ENCODE measurements around the gene WNT6. TPM values are rescaled to one million over a fixed set of nuclear protein-coding genes. Genes with fewer than 3 reads are reported as not detected.

The WNT6 gene
- total and polyA plus RNA-seq, 12 donors = 0.15 to 3.0 (median 0.75) TPM

DNA sequence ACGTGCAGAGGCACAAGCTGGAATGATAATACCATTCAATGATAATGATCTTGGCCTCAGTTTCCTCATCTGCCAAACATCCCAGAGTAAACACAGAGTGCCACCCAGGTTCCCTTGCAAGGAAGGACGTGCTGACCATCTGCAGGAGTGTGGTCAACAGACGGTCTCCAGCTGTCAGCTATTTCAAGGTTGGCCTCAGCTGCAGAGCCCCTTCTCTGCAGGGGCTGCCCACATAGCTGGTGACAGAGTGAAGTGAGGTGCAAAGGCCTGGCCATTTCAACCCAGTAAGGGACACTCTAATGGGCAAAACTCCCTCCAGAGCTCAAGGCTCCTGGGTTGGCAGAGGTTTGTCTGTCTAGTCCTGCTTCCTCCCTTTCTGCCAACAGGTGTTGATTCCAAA, 8.3 kb upstream of the WNT6 start:
- 32 to 36% methylated on average over 3 of the region's 3 CpGs for WGBS, 2 donors
- intact Hi-C loops (cut with DNase I) = loop anchor here in 3 of 10 donors (5.0 to 10.0 kb wide), 2 partner anchors 304 to 394 kb away; no protein-coding TSS in a partner anchor
- Histone ChIP-seq H3K36me3 (no peaks in the 10 kb centered on the region), H3K27ac (no peak overlapping the region), H3K4me3 (no peak overlapping the region), H3K27me3 (peaks cover 0 to 85% (median 79%) of the 10 kb centered on the region in 7 donors), H3K4me1 (no peaks in the 10 kb centered on the region), H3K9me3 (no peaks in the 10 kb centered on the region)
- DNase-seq (no peak), ATAC-seq (no peak)
- TF ChIP-seq, protein P1, sequence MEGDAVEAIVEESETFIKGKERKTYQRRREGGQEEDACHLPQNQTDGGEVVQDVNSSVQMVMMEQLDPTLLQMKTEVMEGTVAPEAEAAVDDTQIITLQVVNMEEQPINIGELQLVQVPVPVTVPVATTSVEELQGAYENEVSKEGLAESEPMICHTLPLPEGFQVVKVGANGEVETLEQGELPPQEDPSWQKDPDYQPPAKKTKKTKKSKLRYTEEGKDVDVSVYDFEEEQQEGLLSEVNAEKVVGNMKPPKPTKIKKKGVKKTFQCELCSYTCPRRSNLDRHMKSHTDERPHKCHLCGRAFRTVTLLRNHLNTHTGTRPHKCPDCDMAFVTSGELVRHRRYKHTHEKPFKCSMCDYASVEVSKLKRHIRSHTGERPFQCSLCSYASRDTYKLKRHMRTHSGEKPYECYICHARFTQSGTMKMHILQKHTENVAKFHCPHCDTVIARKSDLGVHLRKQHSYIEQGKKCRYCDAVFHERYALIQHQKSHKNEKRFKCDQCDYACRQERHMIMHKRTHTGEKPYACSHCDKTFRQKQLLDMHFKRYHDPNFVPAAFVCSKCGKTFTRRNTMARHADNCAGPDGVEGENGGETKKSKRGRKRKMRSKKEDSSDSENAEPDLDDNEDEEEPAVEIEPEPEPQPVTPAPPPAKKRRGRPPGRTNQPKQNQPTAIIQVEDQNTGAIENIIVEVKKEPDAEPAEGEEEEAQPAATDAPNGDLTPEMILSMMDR (IDR thresholded peaks at IDR 0.05) = no peak

DNA sequence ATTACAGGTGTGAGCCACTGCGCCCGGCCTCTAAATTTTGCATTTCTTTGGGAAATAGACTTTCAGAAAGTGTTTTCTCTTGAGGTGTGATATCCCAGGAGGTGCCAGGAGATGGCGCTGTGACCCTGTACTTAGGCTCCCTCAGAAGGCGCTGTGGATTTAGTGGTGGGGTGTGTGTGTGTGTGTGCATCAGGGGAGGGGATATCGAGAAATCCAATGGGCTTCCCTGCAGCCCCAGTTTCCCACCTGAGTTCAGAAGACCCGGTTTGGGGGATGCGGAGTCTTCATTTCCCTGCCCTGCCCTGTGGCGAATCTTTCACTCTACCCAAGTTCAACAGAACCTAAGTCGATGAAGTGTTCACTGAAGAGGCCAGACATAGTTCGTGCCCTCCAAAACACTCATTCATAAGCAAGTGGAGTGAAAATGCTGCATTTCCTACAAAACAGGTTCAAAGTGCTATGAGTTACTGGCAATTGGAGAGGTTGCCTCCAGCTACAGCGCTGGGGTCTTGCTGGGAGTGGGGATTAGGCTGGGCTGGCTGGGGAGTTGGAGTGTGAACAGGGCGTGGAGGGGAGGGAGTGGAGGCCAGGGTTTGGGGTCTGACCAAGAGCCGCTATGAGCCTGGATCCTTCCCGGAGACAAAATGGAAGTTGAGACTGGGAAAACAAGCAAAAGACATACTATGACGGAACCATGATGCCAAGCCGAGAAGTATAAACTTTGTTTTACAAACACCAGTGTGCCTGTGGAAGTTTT, 6.5 kb upstream of the WNT6 start:
- peaks cover 0 to 96% (median 82%) of the 10 kb centered on the region in 7 donors for H3K27me3 ChIP-seq
- H3K9me3 ChIP-seq = no peaks in the 10 kb centered on the region
- intact Hi-C loops (cut with DNase I) = loop anchor here in 4 of 10 donors (1.0 to 10.0 kb wide), 4 partner anchors 45 to 396 kb away; no protein-coding TSS in a partner anchor
- ATAC-seq (peak in 7 of 8 donors; percentile 16 to 69 (median 52)), DNase-seq (peak in 1 of 2 donors; percentile 34)
- 18 to 24% methylated on average over 16 of the region's 16 CpGs for WGBS, 2 donors
- H3K4me3 ChIP-seq = no peak overlapping the region
- no peak overlapping the region for H3K27ac ChIP-seq
- TF ChIP-seq, protein P1 (IDR thresholded peaks at IDR 0.05) = peak; percentile 31 to 77 (median 70)
- peaks cover 0 to 9% (median 0%) of the 10 kb centered on the region in 9 donors for H3K4me1 ChIP-seq
- H3K36me3 ChIP-seq = no peaks in the 10 kb centered on the region

DNA sequence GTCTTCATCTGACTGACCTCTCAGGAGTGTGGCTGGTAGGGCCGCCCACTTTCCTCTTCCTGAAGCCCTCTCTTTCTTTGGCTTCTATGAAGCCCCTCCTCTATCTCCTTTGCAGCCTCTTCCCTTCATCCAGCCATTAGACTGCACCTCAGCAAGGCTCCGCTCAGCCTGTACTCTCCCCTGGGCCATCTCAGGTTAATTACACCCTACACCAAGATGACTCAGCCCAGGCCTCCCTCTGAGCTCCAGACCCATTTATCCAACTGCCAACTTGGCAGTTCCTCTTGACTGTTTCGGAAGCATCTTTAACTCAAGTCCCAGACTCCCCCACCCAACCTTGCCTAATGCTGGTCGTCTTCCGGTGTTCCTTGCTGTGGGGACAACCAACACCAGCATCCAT, 5.8 kb upstream of the WNT6 start:
- ATAC-seq (no peak), DNase-seq (no peak)
- H3K4me1 ChIP-seq = peaks cover 0 to 10% (median 0%) of the 10 kb centered on the region in 9 donors
- TF ChIP-seq, protein P1 (IDR thresholded peaks at IDR 0.05) = no peak
- H3K27me3 ChIP-seq = peaks cover 0 to 95% (median 82%) of the 10 kb centered on the region in 7 donors
- no peak overlapping the region for H3K4me3 ChIP-seq
- intact Hi-C loops (cut with DNase I) = loop anchor here in 4 of 10 donors (1.0 to 10.0 kb wide), 4 partner anchors 45 to 396 kb away; no protein-coding TSS in a partner anchor
- H3K27ac ChIP-seq = no peak overlapping the region
- no peaks in the 10 kb centered on the region for H3K36me3 ChIP-seq
- no peaks in the 10 kb centered on the region for H3K9me3 ChIP-seq
- WGBS, 2 donors = 34 to 45% methylated on average over 5 of the region's 5 CpGs

DNA sequence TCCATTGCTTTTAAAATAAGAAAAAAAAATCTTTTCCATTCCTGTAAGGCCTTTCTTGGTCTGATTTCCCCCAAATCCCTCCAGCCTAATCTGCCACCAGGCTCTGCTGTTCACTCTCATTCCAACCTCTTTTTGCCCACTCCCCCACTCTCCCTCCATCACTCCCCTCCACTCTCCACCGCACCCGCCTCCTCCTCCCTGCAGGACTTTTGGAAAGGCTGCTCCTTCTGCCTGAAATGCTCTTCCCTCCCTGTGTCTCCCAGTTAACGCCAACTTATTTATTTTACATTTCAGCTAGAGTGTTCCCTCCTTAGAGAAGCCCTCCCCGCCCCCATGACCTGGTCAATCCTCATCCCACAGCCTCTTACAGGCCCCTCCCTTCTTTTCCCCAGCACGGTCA, 4.7 kb upstream of the WNT6 start:
- H3K27ac ChIP-seq = no peak overlapping the region
- H3K4me1 ChIP-seq = peaks cover 0 to 16% (median 5%) of the 10 kb centered on the region in 9 donors
- TF ChIP-seq, protein P1 (IDR thresholded peaks at IDR 0.05) = no peak
- no peaks in the 10 kb centered on the region for H3K9me3 ChIP-seq
- 27 to 61% methylated on average over 5 of the region's 5 CpGs for WGBS, 2 donors
- DNase-seq (no peak), ATAC-seq (no peak)
- H3K36me3 ChIP-seq = no peaks in the 10 kb centered on the region
- intact Hi-C loops (cut with DNase I) = loop anchor here in 3 of 10 donors (5.0 to 10.0 kb wide), 2 partner anchors 300 to 398 kb away; no protein-coding TSS in a partner anchor
- H3K4me3 ChIP-seq = no peak overlapping the region
- peaks cover 2 to 96% (median 80%) of the 10 kb centered on the region in 7 donors for H3K27me3 ChIP-seq

Measured in heart right ventricle (tissue), 16 donors.